GM23248 (cell line): ENCODE data around the gene C16orf89. TPM values are rescaled to one million over a fixed set of nuclear protein-coding genes. Genes with fewer than 3 reads are reported as not detected.
"Not testable (repeated sequence)": the region's sequence is repeated elsewhere in the genome, so short reads cannot be mapped to it uniquely, and the experiment has no call there.

Experiments used
- DNase-seq: peaks from one replicate; pipeline ENCODE4 v3.0.0-alpha.2; 2015
- H2AFZ ChIP-seq: fragments of 200-600 bp; sonication (generic); 2 replicates; pipeline ENCODE4 v1.6.1; 2016; ENCODE audit warnings: antibody characterized with exemption
- H3F3A ChIP-seq: fragments of 200-600 bp; sonication (generic); 2 replicates; pipeline ENCODE4 v1.6.1; 2016; ENCODE audit warnings: mild to moderate bottlenecking, antibody characterized with exemption, mixed run types; ENCODE audit not compliant: insufficient read depth
- H3K27ac ChIP-seq: fragments of 200-600 bp; sonication (generic); 2 replicates; pipeline ENCODE4 v1.5.1; 2016; ENCODE audit warnings: mild to moderate bottlenecking
- H3K27me3 ChIP-seq: fragments of 200-600 bp; sonication (generic); replicated peaks from 2 replicates; pipeline ENCODE4 v1.6.1; 2016; ENCODE audit warnings: mild to moderate bottlenecking; ENCODE audit not compliant: insufficient read depth
- H3K36me3 ChIP-seq: fragments of 200-600 bp; sonication (generic); 2 replicates; pipeline ENCODE4 v1.6.1; 2016; ENCODE audit warnings: low read depth, mild to moderate bottlenecking
- H3K4me1 ChIP-seq: fragments of 200-600 bp; sonication (generic); 2 replicates; pipeline ENCODE4 v1.6.1; 2016; ENCODE audit warnings: mild to moderate bottlenecking; ENCODE audit not compliant: insufficient read depth
- H3K4me2 ChIP-seq: fragments of 200-600 bp; sonication (generic); one replicate; pipeline ENCODE4 v1.6.1; 2016; ENCODE audit warnings: mild to moderate bottlenecking; ENCODE audit not compliant: unreplicated experiment
- H3K4me3 ChIP-seq: fragments of 200-600 bp; sonication (generic); 2 replicates; pipeline ENCODE4 v1.5.1; 2016; ENCODE audit warnings: mild to moderate bottlenecking
- H3K79me2 ChIP-seq: fragments of 200-600 bp; sonication (generic); 2 replicates; pipeline ENCODE4 v1.6.1; 2016; ENCODE audit warnings: mild to moderate bottlenecking; ENCODE audit not compliant: insufficient read depth
- H3K9ac ChIP-seq: fragments of 200-600 bp; sonication (generic); 2 replicates; pipeline ENCODE4 v1.6.1; 2016; ENCODE audit warnings: mild to moderate bottlenecking
- H3K9me2 ChIP-seq: fragments of 200-600 bp; sonication (generic); 2 replicates; pipeline ENCODE4 v1.6.1; 2016; ENCODE audit warnings: mixed run types, mild to moderate bottlenecking, moderate library complexity; ENCODE audit not compliant: insufficient read depth
- H3K9me3 ChIP-seq: fragments of 200-600 bp; sonication (generic); one replicate; pipeline ENCODE4 v1.6.1; 2017; ENCODE audit warnings: low read depth
- H4K20me1 ChIP-seq: fragments of 200-600 bp; sonication (generic); 2 replicates; pipeline ENCODE4 v1.6.0; 2016; ENCODE audit not compliant: insufficient read depth
- WGBS, 2 experiments: methylation state at CpG; one replicate each; pipeline ENCODE4 v1.1.6; 2015 to 2017; ENCODE audit warnings: low lambda C conversion rate in 2 of 2, low coverage in 1 of 2; ENCODE audit errors: missing lambda C conversion rate in 2 of 2; 5-methylcytosine and 5-hydroxymethylcytosine counted together
- in situ Hi-C: fragments of 300-500 bp; cut with MboI; formaldehyde crosslinking; loops from 2 replicates; pipeline ENCODE4 v1.15.0; 2020
- polyA plus RNA-seq: library from polyadenylated mRNA; unstranded; fragments of >200 nt; fragmentation: Nextera tagmentation; extraction: Ambion mirVana; gene quantifications from 2 replicates; pipeline ENCODE4 v1.2.1, GENCODE V29; 2016
- total RNA-seq: library from RNA; depleted of rRNA; stranded (reverse); fragments of >200 nt; shearing (Covaris generic); gene quantifications from 2 replicates; pipeline ENCODE4 v1.2.3, GENCODE V29; 2014

The C16orf89 gene
- total and polyA plus RNA-seq, 2 experiments from 2014 or later: not detected

- H3K9ac ChIP-seq: peak overlapping the region; percentile 67
- H3K27me3 ChIP-seq, H3K79me2 ChIP-seq, H3K4me1 ChIP-seq, H3K9me2 ChIP-seq, H3F3A ChIP-seq, H3K9me3 ChIP-seq, H3K27ac ChIP-seq, in situ Hi-C loops, H4K20me1 ChIP-seq, H3K36me3 ChIP-seq: not testable (repeated sequence)
- H3K4me3 ChIP-seq: peak overlapping the region; percentile 69
- peak overlapping the region; percentile 82 for H2AFZ ChIP-seq
- WGBS, 2 experiments: 2 to 3% methylated on average over 26 to 56 of the region's 67 CpGs
- DNase-seq: peak; percentile 61
- H3K4me2 ChIP-seq: peak overlapping the region; percentile 75
Measured at GRCh38 chr16:5098221-5099159, 32.7 kb upstream of the C16orf89 start.

- H3K36me3 ChIP-seq, H3F3A ChIP-seq, H4K20me1 ChIP-seq, H3K79me2 ChIP-seq, H3K4me1 ChIP-seq, H3K9me2 ChIP-seq, in situ Hi-C loops, H3K9me3 ChIP-seq, H3K27me3 ChIP-seq: not testable (repeated sequence)
- Histone ChIP-seq H3K27ac (peak within 1 kb of the TSS; percentile 49), H3K4me2 (peak within 1 kb of the TSS; percentile 75), H3K4me3 (peak within 1 kb of the TSS; percentile 80), H3K9ac (peak within 1 kb of the TSS; percentile 84), H2AFZ (peak within 1 kb of the TSS; percentile 92)
- WGBS, 2 experiments: 1 to 2% methylated on average over 48 to 66 of the region's 67 CpGs
- peak; percentile 99 for DNase-seq
Measured at GRCh38 chr16:5097470-5098220, 31.9 kb upstream of the C16orf89 start, which contains the start of gene EEF2KMT. Gene EEF2KMT (minus strand): TSS chr16:5097795. CDS start chr16:5097739, 56 bp downstream.

- H3K27me3 ChIP-seq, H3F3A ChIP-seq, H4K20me1 ChIP-seq, in situ Hi-C loops, H3K4me1 ChIP-seq, H3K9me3 ChIP-seq, H3K79me2 ChIP-seq, H3K9me2 ChIP-seq, H3K36me3 ChIP-seq: not testable (repeated sequence)
- peak overlapping the region; percentile 49 for H3K27ac ChIP-seq
- WGBS, 2 experiments: 0 to 4% methylated on average over 14 to 23 of the region's 23 CpGs
- H3K4me2 ChIP-seq: peak overlapping the region; percentile 63
- peak overlapping the region; percentile 92 for H2AFZ ChIP-seq
- peak overlapping the region; percentile 80 for H3K4me3 ChIP-seq
- peak overlapping the region; percentile 84 for H3K9ac ChIP-seq
- peak; percentile 55 for DNase-seq
Measured at GRCh38 chr16:5097061-5097469, 31.3 kb upstream of the C16orf89 start.

GRCh38 chr16:5096437-5097060, 30.8 kb upstream of the C16orf89 start:
- H3K36me3 ChIP-seq, H3K27me3 ChIP-seq, H3F3A ChIP-seq, H3K9me3 ChIP-seq, DNase-seq, H4K20me1 ChIP-seq, H3K4me1 ChIP-seq, H3K9me2 ChIP-seq, in situ Hi-C loops, H3K79me2 ChIP-seq: not testable (repeated sequence)
- Histone ChIP-seq H3K4me2 (peak overlapping the region; percentile 63), H3K27ac (0 out of 2 replicates have a peak overlapping the region, but pooled peaks have one; percentile 49), H2AFZ (peak overlapping the region; percentile 92), H3K9ac (peak overlapping the region; percentile 84), H3K4me3 (peak overlapping the region; percentile 80)
- WGBS, 2 experiments: 20 to 21% methylated on average over 7 of the region's 7 CpGs

GRCh38 chr16:5095145-5095830, 29.5 kb upstream of the C16orf89 start:
- H3K9me3 ChIP-seq, H3K9ac ChIP-seq, H3K36me3 ChIP-seq, DNase-seq, H3K27me3 ChIP-seq, H2AFZ ChIP-seq, H3F3A ChIP-seq, H3K4me3 ChIP-seq, H3K9me2 ChIP-seq, in situ Hi-C loops, H3K4me1 ChIP-seq, H4K20me1 ChIP-seq, H3K79me2 ChIP-seq, H3K4me2 ChIP-seq, H3K27ac ChIP-seq: not testable (repeated sequence)
- 59 to 61% methylated on average over 10 to 11 of the region's 11 CpGs for WGBS, 2 experiments

GRCh38 chr16:5093746-5094145, 28.0 kb upstream of the C16orf89 start:
- H4K20me1 ChIP-seq, DNase-seq, H3K4me3 ChIP-seq, in situ Hi-C loops, H3K36me3 ChIP-seq, H3F3A ChIP-seq, H2AFZ ChIP-seq, H3K4me2 ChIP-seq, H3K9me2 ChIP-seq, H3K4me1 ChIP-seq, H3K27me3 ChIP-seq, H3K9me3 ChIP-seq, H3K79me2 ChIP-seq, H3K27ac ChIP-seq, H3K9ac ChIP-seq: not testable (repeated sequence)
- 60 to 67% methylated on average over 10 to 11 of the region's 11 CpGs for WGBS, 2 experiments

- H3F3A ChIP-seq: not testable (repeated sequence)
- WGBS, 2 experiments: 79 to 91% methylated on average over 9 of the region's 9 CpGs
Measured at GRCh38 chr16:5093081-5093480, 27.3 kb upstream of the C16orf89 start.

More at GRCh38 chr16:5093081-5093480, 27.3 kb upstream of the C16orf89 start:
- H3K4me2 ChIP-seq, H3K4me3 ChIP-seq, H3K9me3 ChIP-seq, DNase-seq, H3K79me2 ChIP-seq, in situ Hi-C loops, H3K9me2 ChIP-seq, H4K20me1 ChIP-seq, H2AFZ ChIP-seq, H3K36me3 ChIP-seq, H3K9ac ChIP-seq, H3K27ac ChIP-seq, H3K4me1 ChIP-seq, H3K27me3 ChIP-seq: not testable (repeated sequence)
